Measurements from ENCODE around the gene LIN7B.

GRCh38 chr19:49132974-49133609 is 18.9 kb downstream of the LIN7B start:
- no peak for TF ChIP-seq CTCF (IDR thresholded peaks at IDR 0.05)
- no peak for TF ChIP-seq POLR2A (IDR thresholded peaks at IDR 0.05)
- TF ChIP-seq EP300 (IDR thresholded peaks at IDR 0.05) = no peak

Measured in tibial nerve (tissue), 4 donors.